HFF-Myc (cell line): Measurements from ENCODE around the gene ABLIM1.
A peak's percentile ranks its signal among the peaks of the same experiment; 100 is the strongest.
"Not testable (repeated sequence)": the region's sequence is repeated elsewhere in the genome, so short reads cannot be mapped to it uniquely, and the experiment has no call there.

ENCODE experiments used
- DNase-seq: peaks from one replicate; pipeline ENCODE4 v3.0.0-alpha.2; 2011; ENCODE audit warnings: low read depth; ENCODE audit errors: extremely low read depth
- H3K4me3 ChIP-seq: replicated peaks from 2 replicates; pipeline ENCODE4 v1.5.1; 2011; ENCODE audit warnings: low read depth, mild to moderate bottlenecking, control low read depth, low read length
- TF ChIP-seq, protein P1 (sequence below): IDR thresholded peaks from 2 replicates; pipeline ENCODE4 v1.5.1; 2012; ENCODE audit warnings: mild to moderate bottlenecking, low read depth, low read length, control low read depth; ENCODE audit errors: missing control alignments

Gene ABLIM1

DNA sequence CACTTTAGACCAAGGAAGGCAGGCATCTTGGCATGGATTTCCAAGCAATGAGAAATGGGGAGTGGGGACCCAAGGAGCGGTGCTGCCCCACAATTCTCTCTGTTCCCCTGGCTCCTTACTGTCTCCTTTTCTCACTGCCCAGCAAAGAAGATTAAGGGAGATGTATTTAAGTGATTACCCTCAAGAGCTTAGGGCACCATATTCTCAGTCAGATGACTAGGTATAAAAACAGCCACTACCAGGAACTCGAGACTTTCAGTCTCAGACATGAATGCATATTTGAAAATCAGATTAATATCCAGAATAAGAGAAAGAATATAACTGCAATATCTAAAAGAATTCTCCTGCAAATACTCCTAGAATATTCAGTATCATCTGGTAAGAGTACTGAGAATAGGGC is at the start of gene ABLIM1:
TSS of gene ABLIM1 (minus strand) at position 101 of the 400 bp plus-strand sequence. CDS start at position 26, 75 bp downstream.
- DNase-seq = no peak
- H3K4me3 ChIP-seq = no peak within 1 kb of the TSS
- TF ChIP-seq, protein P1, sequence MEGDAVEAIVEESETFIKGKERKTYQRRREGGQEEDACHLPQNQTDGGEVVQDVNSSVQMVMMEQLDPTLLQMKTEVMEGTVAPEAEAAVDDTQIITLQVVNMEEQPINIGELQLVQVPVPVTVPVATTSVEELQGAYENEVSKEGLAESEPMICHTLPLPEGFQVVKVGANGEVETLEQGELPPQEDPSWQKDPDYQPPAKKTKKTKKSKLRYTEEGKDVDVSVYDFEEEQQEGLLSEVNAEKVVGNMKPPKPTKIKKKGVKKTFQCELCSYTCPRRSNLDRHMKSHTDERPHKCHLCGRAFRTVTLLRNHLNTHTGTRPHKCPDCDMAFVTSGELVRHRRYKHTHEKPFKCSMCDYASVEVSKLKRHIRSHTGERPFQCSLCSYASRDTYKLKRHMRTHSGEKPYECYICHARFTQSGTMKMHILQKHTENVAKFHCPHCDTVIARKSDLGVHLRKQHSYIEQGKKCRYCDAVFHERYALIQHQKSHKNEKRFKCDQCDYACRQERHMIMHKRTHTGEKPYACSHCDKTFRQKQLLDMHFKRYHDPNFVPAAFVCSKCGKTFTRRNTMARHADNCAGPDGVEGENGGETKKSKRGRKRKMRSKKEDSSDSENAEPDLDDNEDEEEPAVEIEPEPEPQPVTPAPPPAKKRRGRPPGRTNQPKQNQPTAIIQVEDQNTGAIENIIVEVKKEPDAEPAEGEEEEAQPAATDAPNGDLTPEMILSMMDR = no peak

DNA sequence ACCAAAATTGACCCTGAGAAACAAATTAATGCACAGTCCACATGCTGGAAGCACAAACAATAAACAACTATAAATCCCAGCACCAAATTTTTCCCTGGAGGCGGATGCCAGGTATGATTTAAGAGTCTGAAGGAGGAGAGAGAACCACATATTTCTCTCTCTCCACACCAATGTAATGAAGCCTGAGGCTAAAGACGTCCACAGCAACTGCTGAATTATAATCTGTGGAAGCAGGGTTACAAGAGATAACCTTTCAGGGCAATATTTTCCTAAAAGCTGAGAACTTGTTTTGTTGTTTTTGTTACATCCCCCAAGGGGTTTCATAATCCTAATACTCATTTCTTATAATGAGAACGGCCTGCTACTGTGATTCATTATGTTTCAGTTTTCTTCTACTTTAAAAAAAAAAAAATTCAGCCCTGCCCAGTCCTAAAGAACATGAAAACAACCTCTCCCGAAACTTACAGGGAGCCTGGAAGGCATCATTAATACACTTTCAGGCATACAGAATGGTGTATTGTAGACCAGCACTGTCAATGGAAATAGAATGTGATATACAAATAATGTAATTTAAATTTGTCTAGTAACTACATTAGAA is 48.5 kb upstream of the ABLIM1 start:
- TF ChIP-seq, protein P1 = no peak
- DNase-seq = no peak
- no peak overlapping the region for H3K4me3 ChIP-seq

DNA sequence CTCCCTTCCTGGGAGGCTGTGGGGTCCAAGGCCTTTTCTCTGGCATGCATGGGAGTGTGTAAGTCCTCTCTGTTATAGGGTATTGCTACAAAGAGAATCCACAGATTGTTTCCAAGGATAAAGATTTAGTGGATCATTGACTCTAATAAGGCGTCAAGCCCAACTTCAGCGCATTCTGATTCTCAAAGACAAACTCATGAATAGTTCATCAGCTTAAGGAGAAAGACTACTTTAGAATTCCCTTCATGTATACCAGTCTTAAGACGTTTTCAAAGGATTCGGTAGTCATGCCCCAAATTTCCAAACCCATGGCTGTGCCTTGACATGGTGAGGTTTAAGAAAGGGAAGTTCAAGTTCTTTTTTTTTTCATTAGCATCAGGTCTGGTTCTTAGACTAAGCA is 46.6 kb upstream of the ABLIM1 start:
- TF ChIP-seq, protein P1 = no peak
- DNase-seq = no peak
- no peak overlapping the region for H3K4me3 ChIP-seq

DNA sequence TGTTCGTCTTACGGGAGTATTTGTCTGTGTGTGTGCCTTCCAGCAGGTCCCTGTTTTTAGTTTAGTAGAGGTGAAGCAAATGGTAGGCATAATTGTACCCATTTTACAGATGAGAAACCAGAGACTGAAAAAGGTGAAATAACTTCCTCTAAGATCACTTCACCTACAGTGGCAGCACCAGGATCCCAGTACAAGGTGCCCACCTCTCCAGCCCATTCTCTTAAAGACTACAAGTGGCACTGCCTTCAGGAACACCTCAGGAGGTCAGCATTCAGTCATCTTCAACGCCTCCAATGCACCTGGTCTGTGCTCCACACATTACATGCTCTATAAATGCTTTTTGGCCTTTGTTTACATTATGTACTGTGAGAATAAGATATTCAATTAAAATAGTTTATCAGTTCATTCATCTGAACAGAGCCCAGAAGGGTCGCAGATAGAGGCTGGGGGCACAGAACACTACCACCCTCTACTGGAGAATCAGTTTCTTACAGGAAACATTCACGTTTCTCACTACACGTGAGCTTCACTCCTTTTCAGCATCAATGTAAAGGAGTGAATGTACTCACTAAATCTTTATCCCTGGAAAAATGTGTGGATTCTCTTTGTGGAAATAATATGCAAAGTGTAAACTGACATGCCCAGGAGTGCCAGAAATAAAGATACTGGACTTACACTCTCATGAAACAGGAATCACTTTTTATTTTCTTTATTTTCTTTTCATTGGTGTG is 45.5 kb upstream of the ABLIM1 start:
- no peak for DNase-seq
- H3K4me3 ChIP-seq = no peak overlapping the region
- TF ChIP-seq, protein P1 = peak; percentile 77

DNA sequence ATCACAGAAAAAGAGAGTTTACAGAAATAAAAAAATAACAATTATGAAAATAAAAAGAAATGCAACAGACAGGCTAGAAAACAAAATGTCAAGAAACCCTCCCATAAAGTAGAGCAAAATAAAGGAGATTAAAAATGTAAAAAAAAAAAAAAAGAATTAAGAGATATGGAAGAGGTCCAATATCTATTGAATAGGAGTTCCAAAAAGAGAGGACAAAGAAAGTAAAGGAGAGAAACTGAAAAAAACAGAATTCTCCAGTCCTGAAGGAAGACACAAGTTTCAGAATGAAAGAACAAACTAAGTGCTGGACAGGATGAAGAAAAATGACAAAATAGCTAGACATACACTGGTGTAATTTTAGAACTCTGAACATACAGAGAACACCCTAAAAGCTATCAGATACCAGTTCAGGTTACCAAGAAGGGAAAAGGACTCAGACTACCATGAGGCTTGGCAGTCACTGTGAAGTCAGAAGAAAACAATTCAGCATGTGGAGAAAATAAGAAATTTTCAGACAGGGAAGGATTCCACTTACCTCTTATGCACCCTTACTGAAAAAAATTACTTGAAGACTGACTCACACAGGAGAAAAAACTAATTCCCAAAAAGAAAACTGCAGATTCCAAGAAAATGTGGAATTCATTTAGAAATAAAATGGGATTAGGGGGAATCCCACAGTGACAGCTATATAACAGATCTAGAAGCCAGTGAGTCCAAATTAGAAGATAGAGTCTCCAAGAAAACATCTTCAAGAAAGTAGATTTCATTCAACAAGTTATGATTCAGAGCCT is 40.4 kb upstream of the ABLIM1 start:
- DNase-seq = no peak
- no peak overlapping the region for H3K4me3 ChIP-seq
- TF ChIP-seq, protein P1 = no peak

DNA sequence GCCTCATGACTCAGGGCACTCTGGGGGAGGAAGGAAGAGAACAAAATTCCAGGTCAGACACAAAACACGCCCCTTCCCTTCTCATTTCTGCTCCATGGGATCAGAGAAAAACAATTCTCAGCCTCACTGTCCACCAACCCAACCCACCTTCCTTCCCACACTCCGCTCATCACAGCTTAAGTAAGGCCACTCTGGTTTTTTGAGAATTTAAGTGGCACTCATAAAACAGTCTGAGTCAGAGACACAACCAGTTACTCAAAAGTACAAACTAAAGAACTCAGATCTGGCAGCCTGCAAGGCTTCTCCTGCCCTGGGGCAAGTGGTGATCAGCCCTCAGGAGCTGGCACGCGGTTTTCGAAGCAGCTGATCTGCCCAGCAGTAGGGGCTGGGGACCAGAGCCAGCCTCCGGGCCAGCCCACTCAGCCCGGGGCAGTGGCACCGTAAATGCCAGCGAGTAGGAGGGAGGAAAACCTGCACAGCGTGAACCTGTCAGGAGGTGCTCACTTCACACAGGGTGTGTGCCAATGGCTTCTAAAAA is 39.1 kb upstream of the ABLIM1 start:
- no peak for DNase-seq
- no peak overlapping the region for H3K4me3 ChIP-seq
- TF ChIP-seq, protein P1 = no peak

DNA sequence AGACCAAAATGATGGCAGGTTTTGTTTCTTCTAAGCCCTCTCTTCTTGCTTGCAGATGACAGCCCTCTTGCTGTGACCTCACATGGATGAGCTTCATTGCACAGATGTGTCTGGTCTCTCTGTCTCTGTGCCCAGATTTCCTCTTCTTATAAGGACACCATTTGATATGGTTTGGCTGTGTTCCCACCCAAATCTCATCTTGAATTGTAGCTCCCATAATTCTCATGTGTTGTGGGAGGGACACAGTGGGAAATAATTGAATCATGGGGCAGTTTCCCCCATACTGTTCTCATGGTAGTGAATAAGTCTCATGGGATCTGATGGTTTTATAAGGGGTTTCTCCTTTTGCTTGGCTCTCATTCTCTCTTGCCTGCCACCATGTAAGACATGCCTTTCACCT is 38.2 kb upstream of the ABLIM1 start:
- not testable (repeated sequence) for DNase-seq, H3K4me3 ChIP-seq
